ENCODE data around the gene CAV1.

CAV1 gene

GRCh38 chr7:116560021-116560970 is 35.5 kb downstream of the CAV1 start:
- no peak for DNase-seq

GRCh38 chr7:116561697-116562483 is 37.1 kb downstream of the CAV1 start:
- DNase-seq: no peak

- no peak for DNase-seq
These were observed 37.8 kb downstream of the CAV1 start for GRCh38 chr7:116562529-116563121.

GRCh38 chr7:116565981-116566380 is 41.1 kb downstream of the CAV1 start:
- DNase-seq: no peak

GRCh38 chr7:116566666-116567065 is 41.8 kb downstream of the CAV1 start:
- DNase-seq: no peak

- DNase-seq: peak; percentile 95
These were observed 44.9 kb downstream of the CAV1 start for GRCh38 chr7:116569737-116570136.

- no peak for DNase-seq
These were observed 45.5 kb downstream of the CAV1 start for GRCh38 chr7:116570306-116570705.

GRCh38 chr7:116571037-116571436 is 46.2 kb downstream of the CAV1 start:
- peak; percentile 91 for DNase-seq

- DNase-seq: no peak
These were observed 46.7 kb downstream of the CAV1 start for GRCh38 chr7:116571552-116571951.

- no peak for DNase-seq
These were observed 47.2 kb downstream of the CAV1 start for GRCh38 chr7:116572036-116572435.

GRCh38 chr7:116573541-116573940 is 48.7 kb downstream of the CAV1 start:
- DNase-seq: no peak

- DNase-seq: no peak
These were observed 49.4 kb downstream of the CAV1 start for GRCh38 chr7:116574025-116574822.

- DNase-seq: no peak
These were observed 51.0 kb downstream of the CAV1 start for GRCh38 chr7:116575853-116576252.

- peak; percentile 97 for DNase-seq
These were observed 51.8 kb downstream of the CAV1 start for GRCh38 chr7:116576350-116577319.

GRCh38 chr7:116577320-116577871 is 52.6 kb downstream of the CAV1 start:
- no peak for DNase-seq

- DNase-seq: no peak
These were observed 53.7 kb downstream of the CAV1 start for GRCh38 chr7:116578526-116578925.

GRCh38 chr7:116579322-116579721 is 54.5 kb downstream of the CAV1 start:
- no peak for DNase-seq

GRCh38 chr7:116579835-116580234 is 55.0 kb downstream of the CAV1 start:
- DNase-seq: no peak

GRCh38 chr7:116582164-116582732 is 57.4 kb downstream of the CAV1 start:
- DNase-seq: peak; percentile 66

- DNase-seq: peak; percentile 81
These were observed 58.1 kb downstream of the CAV1 start for GRCh38 chr7:116582806-116583444.

Measured in fibroblast of skin of abdomen (primary cell).